Glomerular visceral epithelial cell (primary cell): ENCODE measurements around the gene ISL2.
"Not testable (repeated sequence)": the region's sequence is repeated elsewhere in the genome, so short reads cannot be mapped to it uniquely, and the experiment has no call there.

ENCODE experiments used
- DNase-seq: peaks from one replicate; pipeline ENCODE4 v3.0.0-alpha.2; 2016; ENCODE audit errors: extremely low spot score

Gene ISL2

GRCh38 chr15:76336254-76337058 is at the start of gene ISL2:
TSS of gene ISL2 (plus strand) at chr15:76336773. CDS start at chr15:76336884, 111 bp downstream.
- peak; percentile 92 for DNase-seq

GRCh38 chr15:76289582-76289981 is 47.0 kb upstream of the ISL2 start:
- DNase-seq, result no peak

GRCh38 chr15:76293361-76293760 is 43.2 kb upstream of the ISL2 start:
- DNase-seq, result no peak

GRCh38 chr15:76294463-76294862 is 42.1 kb upstream of the ISL2 start:
- DNase-seq, result not testable (repeated sequence)

GRCh38 chr15:76296849-76297248 is 39.7 kb upstream of the ISL2 start:
- no peak for DNase-seq

- not testable (repeated sequence) for DNase-seq
These were observed 38.6 kb upstream of the ISL2 start for GRCh38 chr15:76297951-76298350.

GRCh38 chr15:76298986-76299385 is 37.6 kb upstream of the ISL2 start:
- no peak for DNase-seq

GRCh38 chr15:76299786-76300185 is 36.8 kb upstream of the ISL2 start:
- DNase-seq, result no peak

GRCh38 chr15:76303909-76304308 is 32.7 kb upstream of the ISL2 start:
- no peak for DNase-seq

- DNase-seq, result no peak
These were observed 26.8 kb upstream of the ISL2 start for GRCh38 chr15:76309601-76310330.

GRCh38 chr15:76310475-76311099 is 26.0 kb upstream of the ISL2 start:
- peak; percentile 19 for DNase-seq

GRCh38 chr15:76311100-76311953 is 25.2 kb upstream of the ISL2 start, which contains the start of gene ETFA:
TSS of gene ETFA (minus strand) at chr15:76311469. CDS start at chr15:76311388, 81 bp downstream.
- peak; percentile 94 for DNase-seq

GRCh38 chr15:76312540-76313174 is 23.9 kb upstream of the ISL2 start:
- DNase-seq, result no peak

- DNase-seq, result not testable (repeated sequence)
These were observed 23.4 kb upstream of the ISL2 start for GRCh38 chr15:76313175-76313567.

GRCh38 chr15:76313731-76314130 is 22.8 kb upstream of the ISL2 start:
- no peak for DNase-seq

- DNase-seq, result no peak
These were observed 16.6 kb upstream of the ISL2 start for GRCh38 chr15:76320012-76320411.

- no peak for DNase-seq
These were observed 15.4 kb upstream of the ISL2 start for GRCh38 chr15:76321171-76321570.

GRCh38 chr15:76321602-76322001 is 15.0 kb upstream of the ISL2 start:
- DNase-seq, result no peak

- DNase-seq, result no peak
These were observed 12.5 kb upstream of the ISL2 start for GRCh38 chr15:76324066-76324465.

GRCh38 chr15:76325704-76326103 is 10.9 kb upstream of the ISL2 start:
- DNase-seq, result no peak
